Measurements from ENCODE around the gene ACOXL.
A peak's percentile ranks its signal among the peaks of the same experiment; 100 is the strongest.

The ACOXL gene

DNA sequence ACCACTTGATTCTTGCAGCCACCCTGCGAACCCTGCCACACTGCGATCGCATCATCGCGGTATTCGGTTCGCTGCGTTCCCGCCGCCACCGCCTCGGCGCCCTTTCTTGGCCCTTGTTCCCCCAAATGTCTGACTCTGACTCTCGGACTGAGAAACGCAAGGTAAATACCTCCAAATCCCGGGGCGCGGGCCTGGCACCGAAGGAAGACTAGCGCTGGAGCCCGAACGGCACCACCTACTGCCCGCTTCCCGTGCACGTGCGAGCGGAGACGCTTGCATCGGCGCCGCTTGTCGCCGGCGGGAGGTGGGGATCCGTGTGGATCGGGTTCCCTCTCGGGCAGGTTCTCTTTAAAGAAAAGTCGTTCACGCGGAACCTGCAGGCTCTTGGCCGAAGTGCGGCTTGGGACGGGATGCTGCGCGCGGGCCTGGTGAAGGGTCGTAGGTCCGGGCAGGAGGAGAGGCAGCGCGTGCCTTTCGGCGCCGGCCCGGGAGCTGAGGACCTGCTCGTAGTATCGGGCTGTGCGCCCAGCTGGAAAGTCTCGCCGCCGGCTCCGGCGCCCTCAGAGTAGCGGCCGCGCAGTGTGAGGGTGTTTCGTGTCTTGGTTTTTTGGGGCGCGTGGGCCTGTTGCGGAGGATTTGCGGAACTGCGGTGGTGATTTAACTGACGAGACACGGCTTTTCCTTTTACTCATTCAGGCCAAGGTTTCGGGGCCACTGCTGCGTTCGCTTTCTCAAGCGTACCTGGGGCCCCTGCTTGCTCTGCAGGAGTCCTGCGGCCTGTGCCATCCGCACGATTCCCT is 388.9 kb downstream of the ACOXL start:
- no peak for DNase-seq (ENCODE audit: extremely low read depth in 1 of 2, low read depth in 1 of 2)

DNA sequence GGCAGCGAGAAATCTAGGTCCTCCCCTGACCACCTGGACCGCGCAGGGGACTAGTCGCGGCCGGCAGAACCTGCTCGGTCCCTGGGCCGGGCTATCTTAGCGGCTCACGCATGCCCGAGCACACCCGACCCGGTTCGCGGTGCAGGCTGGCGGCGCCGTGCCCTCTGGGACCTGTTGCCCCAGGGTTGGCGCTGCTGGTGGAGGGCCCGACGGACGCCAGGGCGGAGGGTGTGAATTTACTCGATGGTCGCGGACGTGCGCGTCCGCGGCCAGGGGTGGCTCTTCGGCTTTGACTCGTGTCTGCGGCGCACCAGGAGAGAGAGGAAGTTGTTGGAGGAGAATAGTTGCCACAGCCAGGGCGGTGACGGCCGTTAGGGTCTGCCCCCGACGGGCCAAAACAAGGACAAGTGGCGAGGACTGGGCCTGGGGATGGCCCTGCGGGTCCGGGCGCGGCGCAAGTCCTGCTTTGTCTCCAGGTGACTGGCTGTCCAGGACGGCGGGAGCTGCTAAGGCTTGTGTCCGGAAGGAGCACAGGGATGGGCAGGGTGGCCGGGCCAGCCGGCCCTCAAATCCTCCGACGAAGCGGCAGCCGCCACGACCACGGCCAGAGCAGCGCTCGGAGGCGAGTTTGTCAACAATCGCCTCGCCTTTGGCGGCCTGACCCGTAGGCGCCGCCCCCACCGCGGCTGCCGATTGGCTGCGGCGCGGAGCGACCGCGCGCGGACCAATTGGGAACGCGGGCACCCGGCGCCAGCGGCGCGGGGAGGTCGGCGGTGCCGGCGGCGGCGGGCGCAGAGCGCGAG is 389.7 kb downstream of the ACOXL start:
- DNase-seq (ENCODE audit: extremely low read depth in 1 of 2, low read depth in 1 of 2), result peak in 1 of 2 donors; percentile 66

DNA sequence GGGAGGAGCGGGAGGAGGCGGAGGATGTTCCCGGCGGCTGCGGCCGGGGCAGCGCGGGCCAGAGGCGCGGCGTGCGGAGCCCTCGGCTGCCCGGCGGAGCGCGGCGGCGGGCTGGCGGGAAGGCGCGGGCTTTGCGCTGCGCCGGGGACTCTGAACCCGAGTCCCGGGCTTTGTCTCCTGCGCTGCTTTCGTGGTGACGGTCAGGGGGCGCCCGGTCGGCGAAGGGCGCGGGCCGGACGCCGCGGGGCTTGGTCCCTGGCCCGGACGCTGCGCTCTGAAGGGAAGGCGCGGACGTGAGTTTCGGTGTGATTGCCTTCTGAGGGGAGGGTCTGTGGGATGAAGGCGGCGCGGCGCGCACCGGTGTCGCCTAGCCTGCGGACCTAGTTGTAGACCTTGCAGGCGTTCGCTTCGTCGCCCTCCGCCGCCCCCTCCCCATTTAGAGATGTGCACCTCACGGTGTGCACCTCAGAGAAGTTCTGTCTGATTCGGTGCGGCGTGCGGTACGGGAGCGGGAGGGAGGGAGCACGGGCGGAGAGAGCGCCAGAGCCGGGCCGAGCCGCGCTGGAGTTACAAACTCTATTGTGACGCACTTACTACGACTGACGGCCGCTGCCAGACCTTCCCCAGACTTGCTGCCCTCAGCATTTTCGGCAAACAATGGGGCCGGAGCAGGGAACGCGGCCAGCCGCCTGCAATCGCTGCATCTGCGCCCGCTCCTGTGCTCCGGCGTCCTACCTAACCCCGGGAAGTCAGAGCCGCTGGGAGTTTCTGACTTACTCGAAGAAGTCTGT is 390.5 kb downstream of the ACOXL start:
- DNase-seq (ENCODE audit: extremely low read depth in 1 of 2, low read depth in 1 of 2), result no peak

DNA sequence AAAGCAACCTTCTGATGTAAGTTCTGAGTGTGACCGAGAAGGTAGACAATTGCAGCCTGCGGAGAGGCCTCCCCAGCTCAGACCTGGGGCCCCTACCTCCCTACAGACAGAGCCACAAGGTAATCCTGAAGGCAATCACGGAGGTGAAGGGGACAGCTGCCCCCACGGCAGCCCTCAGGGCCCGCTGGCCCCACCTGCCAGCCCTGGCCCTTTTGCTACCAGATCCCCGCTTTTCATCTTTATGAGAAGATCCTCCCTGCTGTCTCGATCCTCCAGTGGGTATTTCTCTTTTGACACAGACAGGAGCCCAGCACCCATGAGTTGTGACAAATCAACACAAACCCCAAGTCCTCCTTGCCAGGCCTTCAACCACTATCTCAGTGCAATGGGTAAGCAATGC is 391.4 kb downstream of the ACOXL start:
- DNase-seq (ENCODE audit: extremely low read depth in 1 of 2, low read depth in 1 of 2), result no peak

GRCh38 chr2:111126581-111126980 is 394.2 kb downstream of the ACOXL start:
- no peak for DNase-seq (ENCODE audit: extremely low read depth in 1 of 2, low read depth in 1 of 2)

DNA sequence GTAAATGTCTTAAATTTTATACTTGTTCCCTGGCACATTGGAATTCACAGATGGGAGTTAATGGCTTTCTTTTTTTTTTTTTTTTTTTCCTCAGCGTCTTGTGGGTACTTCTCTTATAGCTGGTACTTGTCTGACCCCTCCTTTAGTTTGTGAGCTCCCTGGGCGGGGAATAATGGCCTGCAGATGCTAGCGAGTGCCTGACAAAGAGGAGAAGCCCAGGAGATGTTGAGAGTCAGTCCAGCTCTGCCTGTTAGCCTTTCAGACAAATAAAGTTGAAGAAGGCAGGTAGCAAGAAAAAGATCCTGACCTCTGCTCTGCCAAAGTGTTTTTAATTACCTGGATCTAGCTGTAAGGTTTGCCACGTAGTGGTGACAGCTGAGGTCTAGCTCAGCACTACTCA is 395.0 kb downstream of the ACOXL start:
- DNase-seq (ENCODE audit: extremely low read depth in 1 of 2, low read depth in 1 of 2), result no peak

- DNase-seq (ENCODE audit: extremely low read depth in 1 of 2, low read depth in 1 of 2), result no peak
Observed at GRCh38 chr2:111128096-111128495, 395.7 kb downstream of the ACOXL start.

GRCh38 chr2:111133603-111134002 is 401.2 kb downstream of the ACOXL start:
- DNase-seq (ENCODE audit: extremely low read depth in 1 of 2, low read depth in 1 of 2), result no peak

DNA sequence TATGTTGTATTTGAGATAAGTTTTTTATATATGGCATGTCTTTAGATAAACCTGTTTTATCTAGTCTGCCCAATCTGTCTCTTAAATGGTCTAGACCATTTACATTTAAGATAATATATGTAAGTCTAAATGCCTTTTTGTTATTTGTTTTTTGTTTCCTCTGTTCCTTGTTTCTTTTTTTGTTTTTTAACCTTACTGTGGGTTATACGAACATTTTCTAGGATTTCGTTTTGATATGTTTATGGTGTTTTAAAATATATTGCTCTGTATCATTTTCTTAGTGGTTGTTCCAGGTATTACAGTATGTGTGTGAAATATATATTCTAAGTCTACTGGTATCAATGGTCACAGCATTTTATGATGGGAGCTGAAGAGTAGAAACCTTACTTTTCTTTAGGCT is 401.7 kb downstream of the ACOXL start:
- no peak for DNase-seq (ENCODE audit: extremely low read depth in 1 of 2, low read depth in 1 of 2)

- DNase-seq (ENCODE audit: extremely low read depth in 1 of 2, low read depth in 1 of 2), result no peak
Observed at GRCh38 chr2:111135237-111135909, 403.0 kb downstream of the ACOXL start.

GRCh38 chr2:111135910-111136297 is 403.5 kb downstream of the ACOXL start:
- no peak for DNase-seq (ENCODE audit: extremely low read depth in 1 of 2, low read depth in 1 of 2)

GRCh38 chr2:111138839-111139238 is 406.5 kb downstream of the ACOXL start:
- DNase-seq (ENCODE audit: extremely low read depth in 1 of 2, low read depth in 1 of 2), result no peak

- DNase-seq (ENCODE audit: extremely low read depth in 1 of 2, low read depth in 1 of 2), result no peak
Observed at GRCh38 chr2:111139637-111140317, 407.4 kb downstream of the ACOXL start.

- DNase-seq (ENCODE audit: extremely low read depth in 1 of 2, low read depth in 1 of 2), result no peak
Observed at GRCh38 chr2:111140815-111141214, 408.4 kb downstream of the ACOXL start.

DNA sequence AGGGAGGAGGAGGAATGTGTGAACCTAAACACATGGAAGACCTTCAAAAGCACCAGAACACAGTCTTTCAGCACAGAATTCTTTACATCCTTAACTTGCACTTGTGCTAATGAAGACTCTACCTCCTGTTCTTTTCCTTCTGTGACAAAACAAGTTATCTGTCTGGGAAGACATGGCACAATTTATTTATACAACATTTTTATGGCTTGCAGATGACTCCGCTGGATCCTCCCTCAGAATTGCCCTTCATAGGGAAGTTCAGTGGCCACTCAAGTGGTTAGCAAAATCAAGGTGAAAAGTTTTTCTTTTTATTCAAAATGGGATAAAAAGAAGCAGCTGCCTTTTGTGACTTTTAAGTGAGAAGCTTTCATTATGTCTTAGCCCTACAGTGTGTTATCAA is 409.7 kb downstream of the ACOXL start:
- no peak for DNase-seq (ENCODE audit: extremely low read depth in 1 of 2, low read depth in 1 of 2)

DNA sequence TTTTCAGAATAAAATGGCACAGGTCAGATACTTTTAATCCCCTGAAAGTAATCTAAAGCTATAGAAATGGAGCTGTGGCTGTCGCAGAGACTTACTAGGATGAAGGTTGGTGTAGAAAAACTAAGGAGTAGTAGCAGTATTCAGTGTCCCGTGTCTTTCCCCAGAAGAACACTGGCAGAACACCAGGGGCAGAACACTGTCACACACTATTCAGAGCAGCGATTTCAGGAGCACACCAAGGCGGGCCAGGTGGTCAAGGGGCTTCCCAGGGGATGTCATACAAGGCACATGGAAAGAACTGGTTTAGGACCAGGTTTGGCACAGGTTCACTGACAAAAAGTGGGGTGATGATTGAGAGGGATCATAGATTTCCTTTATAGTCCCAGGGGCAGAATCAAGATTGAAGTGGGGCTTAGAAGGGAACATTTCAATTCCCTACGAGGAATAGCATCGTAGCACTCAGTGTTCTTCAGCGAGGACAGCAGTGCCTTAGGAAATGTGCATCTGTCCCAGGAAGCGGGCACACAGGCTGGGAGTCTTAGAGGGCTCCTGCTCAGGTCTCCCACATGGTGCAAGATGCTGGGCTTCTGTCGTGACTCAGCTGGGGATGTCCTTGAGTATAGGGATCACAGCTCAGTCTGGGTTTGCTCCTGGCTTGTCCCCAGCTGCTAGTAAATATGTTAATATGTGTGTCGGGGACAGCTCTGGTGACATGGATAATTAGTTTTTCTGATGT is 410.9 kb downstream of the ACOXL start:
- DNase-seq (ENCODE audit: extremely low read depth in 1 of 2, low read depth in 1 of 2), result no peak

DNA sequence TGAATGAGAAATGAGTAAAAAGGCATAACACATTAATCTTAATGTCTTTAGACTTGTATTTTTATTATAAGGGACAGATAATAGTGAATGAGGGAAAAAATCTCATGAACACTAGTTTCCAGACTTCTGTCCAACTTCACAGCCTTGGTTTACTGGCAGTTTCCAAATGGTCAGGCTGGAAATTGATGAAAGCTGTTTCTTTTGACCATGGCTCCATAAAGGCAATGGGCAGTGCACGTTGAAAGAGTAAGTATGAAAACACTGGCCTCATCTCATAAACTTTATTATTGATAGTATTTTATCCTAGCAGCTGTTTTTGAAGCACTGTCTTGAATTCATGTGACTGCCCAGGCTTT is 411.4 kb downstream of the ACOXL start:
- DNase-seq (ENCODE audit: extremely low read depth in 1 of 2, low read depth in 1 of 2), result no peak

- no peak for DNase-seq (ENCODE audit: extremely low read depth in 1 of 2, low read depth in 1 of 2)
Observed at GRCh38 chr2:111145103-111145760, 412.9 kb downstream of the ACOXL start.

DNA sequence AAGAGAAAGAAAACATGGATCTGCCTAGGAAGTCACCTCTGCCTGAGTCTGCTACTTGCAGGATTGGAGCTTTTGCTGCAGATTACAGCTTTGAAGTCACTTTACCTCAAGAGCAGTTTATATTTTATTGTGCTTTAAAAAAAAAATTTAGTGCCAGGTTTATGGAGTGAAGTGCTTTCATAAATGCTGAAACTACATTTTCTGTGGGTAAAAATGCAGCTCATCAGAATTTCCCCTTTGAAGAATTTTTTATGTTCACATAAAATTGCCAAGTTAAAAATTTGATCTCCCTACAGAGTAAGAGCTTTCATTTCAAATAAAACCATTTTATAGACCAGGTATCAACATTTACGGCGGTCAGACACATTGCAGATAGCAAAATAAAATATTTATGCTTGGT is 413.6 kb downstream of the ACOXL start:
- no peak for DNase-seq (ENCODE audit: extremely low read depth in 1 of 2, low read depth in 1 of 2)
